PC-9 (cell line): ENCODE data around the gene RPS27A. TPM values are rescaled to one million over a fixed set of nuclear protein-coding genes. Genes with fewer than 3 reads are reported as not detected.
"Not testable (repeated sequence)": the region's sequence is repeated elsewhere in the genome, so short reads cannot be mapped to it uniquely, and the experiment has no call there.

Source experiments
- BruUV-seq: library from RNA; stranded (reverse); fragments of 400-500 nt; replicated peaks from 2 replicates; lab custom pipeline; 2021; lab: Mats Ljungman, UMichigan
- CTCF ChIA-PET: fragments of 300-600 bp; sonication (Branson Sonifier 250); formaldehyde crosslinking; loops from one replicate; lab custom pipeline; 2022; ENCODE audit warnings: antibody characterized with exemption; lab: Charles Lee
- POLR2A ChIA-PET: fragments of 300-600 bp; sonication (Branson Sonifier 250); formaldehyde crosslinking; loops from one replicate; lab custom pipeline; 2022; ENCODE audit warnings: antibody characterized with exemption; ENCODE audit not compliant: unreplicated experiment; lab: Charles Lee
- DNase-seq, 2 experiments: peaks; one replicate each; pipeline versions ENCODE4 v3.0.0 to v3.0.0-alpha.2; 2015 to 2022; ENCODE audit warnings: mixed read lengths in 1 of 2
- H2AFZ ChIP-seq: fragments of 200-600 bp; sonication (generic); 2 replicates; pipeline ENCODE4 v1.8.1; 2017; ENCODE audit warnings: antibody characterized with exemption
- H3F3A ChIP-seq: fragments of 200-600 bp; sonication (generic); 2 replicates; pipeline ENCODE4 v1.8.1; 2017; ENCODE audit warnings: antibody characterized with exemption, mild to moderate bottlenecking, low read depth; ENCODE audit not compliant: insufficient read depth
- H3K27ac ChIP-seq: fragments of 200-600 bp; sonication (generic); 2 replicates; pipeline ENCODE4 v1.6.1; 2016; ENCODE audit warnings: mixed run types
- H3K27me3 ChIP-seq: fragments of 200-600 bp; sonication (generic); 2 replicates; pipeline ENCODE4 v1.6.1; 2016; ENCODE audit warnings: low read depth, mixed run types; ENCODE audit not compliant: insufficient read depth
- H3K36me3 ChIP-seq: fragments of 200-600 bp; sonication (generic); 2 replicates; pipeline ENCODE4 v1.6.1; 2016; ENCODE audit warnings: low read depth, mixed run types
- H3K4me1 ChIP-seq: fragments of 200-600 bp; sonication (generic); replicated peaks from 2 replicates; pipeline ENCODE4 v1.6.1; 2016; ENCODE audit warnings: mixed run types; ENCODE audit not compliant: insufficient read depth
- H3K4me2 ChIP-seq: fragments of 200-600 bp; sonication (generic); 2 replicates; pipeline ENCODE4 v1.6.1; 2017; ENCODE audit warnings: mixed run types
- H3K4me3 ChIP-seq: fragments of 200-600 bp; sonication (generic); 2 replicates; pipeline ENCODE4 v1.6.1; 2016; ENCODE audit warnings: mixed run types
- H3K79me2 ChIP-seq: fragments of 200-600 bp; sonication (generic); 2 replicates; pipeline ENCODE4 v1.6.1; 2017; ENCODE audit warnings: low read depth, mixed run types
- H3K9me2 ChIP-seq: fragments of 200-600 bp; sonication (generic); 2 replicates; pipeline ENCODE4 v1.8.1; 2017; ENCODE audit warnings: mild to moderate bottlenecking; ENCODE audit not compliant: insufficient read depth
- H3K9me3 ChIP-seq: fragments of 200-600 bp; sonication (generic); 2 replicates; pipeline ENCODE4 v1.8.1; 2016; ENCODE audit warnings: low read depth; ENCODE audit not compliant: insufficient read depth
- H4K20me1 ChIP-seq: fragments of 200-600 bp; sonication (generic); 2 replicates; pipeline ENCODE4 v1.8.1; 2017; ENCODE audit not compliant: insufficient read depth
- CTCF ChIP-seq: fragments of 200-600 bp; sonication (generic); conservative IDR thresholded peaks from 2 replicates; pipeline ENCODE4 v1.6.1; 2017; ENCODE audit warnings: mixed run types, antibody characterized with exemption, mild to moderate bottlenecking, moderate library complexity
- EZH2 ChIP-seq: fragments of 200-600 bp; sonication (generic); IDR thresholded peaks from 2 replicates; pipeline ENCODE4 v1.8.0; 2017; ENCODE audit warnings: antibody characterized with exemption, low read depth
- intact Hi-C: fragments of 100-400 bp; cut with micrococcal nuclease; formaldehyde crosslinking; loops from one replicate; pipeline ENCODE4 v1.10.0; 2022; ENCODE audit not compliant: unreplicated experiment
- total RNA-seq: library from RNA; stranded (reverse); gene quantifications from 2 replicates; pipeline ENCODE4 v1.2.3, GENCODE V29; 2021

The RPS27A gene
- total RNA-seq, 1 experiment from 2014 or later = 1,269 TPM

- DNase-seq = no peak
- Histone ChIP-seq H3K79me2 (peaks cover 43% of the 10 kb centered on the region), H4K20me1 (peaks cover 40% of the 10 kb centered on the region), H2AFZ (no peak overlapping the region), H3K4me3 (no peak overlapping the region), H3K4me1 (peaks cover 20% of the 10 kb centered on the region), H3F3A (peaks cover 83% of the 10 kb centered on the region), H3K4me2 (peak overlapping the region; percentile 99), H3K27ac (peak overlapping the region; percentile 83; the same call in 1 of the 2 replicates), H3K9me3 (no peaks in the 10 kb centered on the region), H3K36me3 (peaks cover 46% of the 10 kb centered on the region), H3K27me3 (no peaks in the 10 kb centered on the region), H3K9me2 (no peaks in the 10 kb centered on the region)
- ChIA-PET CTCF (no interaction called here), POLR2A (interaction anchor here (0.5 to 0.7 kb wide), 2 partner anchors 69 to 614 kb away, joined by 3 to 8 read pairs; no protein-coding TSS in a partner anchor)
- intact Hi-C loops = no loop called here
- no TSS peak for BruUV-seq
- no peak for TF ChIP-seq CTCF
- no peak for TF ChIP-seq EZH2
These were observed 3.4 kb downstream of the RPS27A start for GRCh38 chr2:55235724-55236538.

- Histone ChIP-seq H3K9me3 (no peaks in the 10 kb centered on the region), H2AFZ (no peak overlapping the region), H3K36me3 (peaks cover 46% of the 10 kb centered on the region), H3K79me2 (peaks cover 36% of the 10 kb centered on the region), H3K9me2 (no peaks in the 10 kb centered on the region), H3K27me3 (no peaks in the 10 kb centered on the region), H3K27ac (peak overlapping the region; percentile 4), H3F3A (peaks cover 80% of the 10 kb centered on the region), H3K4me3 (no peak overlapping the region), H4K20me1 (peaks cover 40% of the 10 kb centered on the region), H3K4me2 (no peak overlapping the region), H3K4me1 (peaks cover 19% of the 10 kb centered on the region)
- DNase-seq = no peak
- TF ChIP-seq EZH2 = no peak
- no peak for TF ChIP-seq CTCF
- CTCF ChIA-PET = interaction anchor here (0.7 kb wide), 1 partner anchor 33 kb away, joined by 5 read pairs; no protein-coding TSS in a partner anchor
- intact Hi-C loops = no loop called here
- POLR2A ChIA-PET = interaction anchor here (0.6 kb wide), 1 partner anchor 127 kb away, joined by 3 read pairs; no protein-coding TSS in a partner anchor
- BruUV-seq = no TSS peak
These were observed 4.6 kb downstream of the RPS27A start for GRCh38 chr2:55236992-55237543.

- no peaks in the 10 kb centered on the region for H3K9me2 ChIP-seq
- H3K4me2 ChIP-seq = no peak overlapping the region
- no TSS peak for BruUV-seq
- DNase-seq = no peak
- intact Hi-C loops = no loop called here
- no peak overlapping the region for H3K27ac ChIP-seq
- peaks cover 13% of the 10 kb centered on the region for H3K79me2 ChIP-seq
- H3K4me1 ChIP-seq = peaks cover 8% of the 10 kb centered on the region
- CTCF ChIA-PET = no interaction called here
- POLR2A ChIA-PET = no interaction called here
- H3K36me3 ChIP-seq = peaks cover 32% of the 10 kb centered on the region
- H3F3A ChIP-seq = peaks cover 66% of the 10 kb centered on the region
- TF ChIP-seq CTCF (no peak), EZH2 (no peak)
- H3K4me3 ChIP-seq = no peak overlapping the region
- peaks cover 26% of the 10 kb centered on the region for H4K20me1 ChIP-seq
- no peak overlapping the region for H2AFZ ChIP-seq
- no peaks in the 10 kb centered on the region for H3K27me3 ChIP-seq
- H3K9me3 ChIP-seq = no peaks in the 10 kb centered on the region
These were observed 7.3 kb downstream of the RPS27A start for GRCh38 chr2:55239656-55240222.

GRCh38 chr2:55241582-55241981 lies 9.1 kb downstream of the RPS27A start:
- CTCF ChIA-PET, H3K27ac ChIP-seq, H3K4me1 ChIP-seq, H2AFZ ChIP-seq, H3K4me3 ChIP-seq, H3K4me2 ChIP-seq, H4K20me1 ChIP-seq, H3K27me3 ChIP-seq, POLR2A ChIA-PET, BruUV-seq, H3K79me2 ChIP-seq, H3K9me2 ChIP-seq, H3K9me3 ChIP-seq, intact Hi-C loops, DNase-seq: not testable (repeated sequence)
- H3F3A ChIP-seq = peaks cover 47% of the 10 kb centered on the region
- H3K36me3 ChIP-seq = peaks cover 23% of the 10 kb centered on the region
